Mucosa of gallbladder (tissue), 1 donor: ENCODE measurements around the gene KIF18B. TPM values are rescaled to one million over a fixed set of nuclear protein-coding genes. Genes with fewer than 3 reads are reported as not detected.

Experiments
- DNase-seq: peaks from one replicate; pipeline ENCODE4 v3.0.0-alpha.2; 2020; ENCODE audit warnings: low spot score
- total RNA-seq: library from RNA; stranded (reverse); gene quantifications from one replicate; pipeline ENCODE4 v1.2.1, GENCODE V29; 2021
- donor health status: DM: no; HTN: no; CAD: no.

KIF18B gene
- total RNA-seq, result 1.4 TPM

DNA sequence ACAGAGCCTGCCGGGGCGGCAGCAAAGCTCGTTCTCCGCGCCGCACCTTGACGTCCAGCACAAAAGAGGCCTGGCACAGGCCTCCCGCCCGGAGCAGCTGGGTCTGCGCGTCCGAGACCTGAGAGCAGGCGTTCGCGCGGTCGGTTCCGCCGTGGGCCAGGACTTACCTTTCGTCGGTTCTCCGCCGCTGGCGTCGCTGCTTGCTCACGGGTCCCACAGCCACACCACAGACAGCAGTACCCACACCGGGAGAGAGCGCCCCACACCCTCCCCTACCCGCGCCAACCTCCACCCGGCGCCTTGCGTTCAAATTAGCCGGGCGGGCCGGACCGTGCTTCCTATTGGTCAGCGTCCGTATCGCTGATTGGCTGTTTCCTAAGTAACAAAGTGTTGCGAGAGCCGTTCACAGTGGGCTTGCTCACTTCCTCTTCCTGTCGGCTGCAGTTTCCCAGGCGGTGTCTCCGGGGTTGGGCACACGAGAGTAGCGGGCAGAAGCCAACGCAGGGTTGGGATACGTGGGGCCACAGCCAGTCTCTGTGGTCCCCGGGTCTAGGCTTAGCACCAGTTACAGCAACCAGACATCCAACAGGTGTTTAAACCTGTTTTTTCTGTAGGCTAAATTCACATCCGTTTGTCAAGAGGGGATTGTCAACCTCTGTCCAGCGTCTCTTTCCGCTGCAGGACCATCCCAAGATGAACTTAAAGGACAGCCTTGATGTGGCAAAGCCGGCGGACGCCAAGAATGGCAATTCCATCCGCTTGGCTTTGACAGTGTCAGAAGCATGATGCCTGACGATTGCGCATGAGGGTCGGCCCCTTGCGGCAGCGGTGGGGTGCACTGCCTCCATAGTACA, at the start of gene KIF18B:
KIF18B (minus strand) TSS at position 313 of the 854 bp plus-strand sequence. CDS start 11,429 bp downstream, outside the sequence.
- peak; percentile 91 for DNase-seq

DNA sequence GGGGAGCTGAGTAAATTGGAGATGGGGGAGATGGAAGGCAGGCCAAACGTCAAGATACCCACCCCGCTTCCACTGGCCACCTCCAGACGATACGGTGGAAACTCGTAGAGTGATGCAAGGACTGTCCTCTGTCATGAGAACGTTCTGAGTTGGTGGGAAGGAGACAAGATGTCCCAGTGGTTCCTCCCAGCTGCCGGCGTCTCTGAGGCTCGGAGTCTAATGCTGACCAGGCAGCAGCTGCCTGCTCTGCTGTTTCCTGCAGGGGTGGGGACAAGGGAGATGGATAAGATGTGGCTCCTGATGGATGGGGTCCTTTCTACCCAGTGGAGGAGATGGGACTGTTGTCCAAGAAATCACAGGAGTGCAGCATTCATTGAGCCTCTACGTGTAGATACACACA, 48.7 kb upstream of the KIF18B start:
- DNase-seq, result no peak

DNA sequence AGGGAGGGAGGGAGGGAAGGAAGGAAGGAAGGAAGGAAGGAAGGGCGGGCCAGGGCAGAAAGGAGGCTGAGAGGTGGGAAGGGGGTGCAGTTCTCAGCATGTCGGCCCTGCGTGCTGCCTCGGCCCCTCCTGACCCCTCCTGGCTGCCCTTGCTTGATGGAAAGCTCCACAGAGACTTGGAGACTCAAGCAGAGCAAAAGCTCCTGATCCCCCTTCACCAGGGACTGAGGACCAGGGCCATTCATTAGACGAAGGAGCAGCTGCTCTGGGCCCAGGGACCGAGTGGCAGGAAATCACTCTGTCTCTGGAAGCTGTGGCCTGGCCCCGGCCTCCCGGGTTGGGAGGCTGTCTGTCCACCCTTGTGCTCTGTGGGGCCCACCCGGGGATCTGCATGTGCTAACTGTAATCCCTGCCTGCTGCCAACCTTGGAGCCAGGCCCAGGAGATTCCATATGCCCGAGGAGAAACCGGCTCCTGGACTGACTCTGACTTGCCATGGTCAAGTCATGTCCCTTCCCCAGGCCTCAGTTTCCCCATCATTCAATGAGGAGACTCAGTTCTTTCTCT, 47.9 kb upstream of the KIF18B start:
- no peak for DNase-seq

DNA sequence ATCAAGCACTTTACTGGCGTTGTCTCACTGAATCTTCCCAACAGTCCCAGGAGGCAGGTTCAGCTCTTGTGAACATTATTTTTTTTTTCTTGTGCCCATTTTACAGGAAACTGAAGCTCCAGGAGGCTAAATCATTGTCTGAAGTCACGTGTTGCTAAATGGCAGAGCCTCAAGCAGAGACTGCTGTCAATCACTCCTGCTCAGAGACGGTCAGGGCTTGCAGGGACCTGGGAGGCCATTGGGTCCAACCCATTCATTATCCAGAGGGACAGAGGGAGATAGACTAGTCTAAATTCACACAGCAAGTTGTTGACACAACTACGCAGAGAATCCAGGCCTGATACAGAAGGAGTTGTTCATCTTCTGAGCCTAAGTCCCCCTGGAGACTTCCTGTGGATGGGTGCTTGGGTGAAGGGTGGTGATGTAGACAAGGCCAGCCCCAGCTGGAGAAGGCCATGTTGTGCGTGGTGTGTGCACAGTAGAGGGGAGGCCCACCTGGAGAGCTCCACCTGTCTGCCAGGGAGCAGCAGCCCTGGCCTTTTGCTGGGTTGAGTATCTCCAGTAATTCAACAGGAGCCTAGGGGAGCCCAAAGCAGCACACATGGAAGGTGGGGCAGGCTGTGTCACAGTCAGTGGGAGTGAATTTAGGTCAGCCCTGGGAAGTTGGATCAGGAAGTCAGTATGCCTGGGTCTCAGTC, 44.8 kb upstream of the KIF18B start:
- DNase-seq, result no peak

DNA sequence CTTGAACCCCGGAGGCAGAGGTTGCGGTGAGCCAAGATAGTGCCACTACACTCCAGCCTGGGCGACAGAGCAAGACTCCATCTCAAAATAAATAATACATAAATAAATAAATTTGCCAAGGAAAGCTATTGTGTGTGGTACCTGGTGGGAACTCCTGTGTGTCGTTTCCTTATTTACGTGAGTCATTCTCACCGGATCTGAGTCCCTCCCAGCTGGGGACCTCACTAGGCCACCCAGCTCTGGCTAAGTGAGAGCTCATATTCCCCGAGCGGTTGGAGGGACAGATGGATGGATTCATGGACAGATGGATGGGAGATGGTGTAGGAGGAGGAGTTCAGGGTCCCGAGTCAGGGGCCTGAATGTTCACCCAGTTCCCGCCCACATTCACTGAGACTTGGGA, 43.4 kb upstream of the KIF18B start:
- no peak for DNase-seq

DNA sequence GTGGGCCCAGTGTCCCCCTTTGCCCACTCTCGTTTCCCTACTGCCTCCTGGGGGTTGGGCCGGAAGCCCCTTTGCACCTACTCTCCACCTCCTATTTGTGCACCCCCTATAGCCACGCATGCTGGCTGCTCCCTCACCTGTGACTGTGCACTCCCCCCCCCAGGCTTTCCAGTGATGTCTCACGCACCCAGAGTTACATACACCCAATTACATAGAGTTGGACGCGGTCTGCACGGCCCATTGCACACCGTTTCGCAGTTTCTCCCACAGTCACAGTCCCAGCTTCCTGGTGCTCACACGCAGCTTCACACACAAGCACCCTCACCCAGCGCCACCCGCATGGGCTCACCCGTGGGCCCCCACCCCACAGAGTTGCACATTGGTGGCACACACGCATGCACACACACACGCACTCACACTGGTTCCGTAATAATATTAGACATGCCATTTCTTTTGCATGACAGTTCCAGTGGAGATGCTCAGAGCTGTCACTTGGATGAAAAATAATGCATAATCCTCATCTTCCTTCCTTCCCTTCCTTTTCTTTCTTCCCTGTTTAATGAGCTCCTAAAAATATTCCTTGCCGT, 42.1 kb upstream of the KIF18B start:
- no peak for DNase-seq

DNA sequence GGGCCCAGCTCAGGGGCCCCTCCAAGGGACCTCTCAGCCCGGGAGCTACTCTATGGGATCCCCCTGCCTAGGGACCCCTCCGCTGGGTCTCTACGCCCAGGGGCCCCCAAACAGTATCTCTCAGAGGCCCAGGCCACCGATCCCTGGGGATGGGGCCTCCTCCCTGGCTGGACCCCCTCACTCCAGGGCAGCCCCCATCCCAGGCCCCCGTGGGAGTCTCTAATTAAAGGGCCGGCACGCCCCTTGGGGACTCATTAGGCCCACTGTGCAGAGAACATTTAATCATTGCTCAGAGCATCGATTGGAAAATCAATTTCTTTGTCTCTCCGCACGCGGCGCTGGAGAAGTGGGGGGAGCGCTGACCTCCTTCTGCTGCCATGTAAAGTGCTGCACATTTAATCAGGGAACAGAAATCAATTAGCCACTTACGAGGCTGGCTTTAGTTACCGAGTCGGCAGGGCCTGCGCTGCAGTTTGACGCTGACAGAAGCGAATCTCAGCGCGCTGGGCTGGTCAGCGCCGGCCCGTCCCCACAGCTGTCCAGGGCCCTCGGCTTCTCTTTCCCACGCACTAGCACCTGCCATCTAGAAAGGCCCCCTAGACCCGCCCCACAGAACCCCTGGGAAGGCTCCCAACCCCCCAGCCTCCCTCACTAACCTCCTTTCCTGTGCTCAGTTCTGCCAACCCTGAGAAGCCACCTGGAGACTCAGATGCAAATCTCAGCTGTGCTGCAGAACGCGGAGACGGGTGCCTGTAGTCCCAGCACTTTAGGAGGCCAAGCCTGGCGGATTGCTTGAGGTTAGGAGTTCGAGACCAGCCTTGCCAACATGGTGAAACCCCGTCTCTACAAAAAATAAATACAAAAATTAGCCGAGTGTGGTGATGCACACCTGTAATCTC, 40.7 kb upstream of the KIF18B start:
- DNase-seq, result peak; percentile 74

DNA sequence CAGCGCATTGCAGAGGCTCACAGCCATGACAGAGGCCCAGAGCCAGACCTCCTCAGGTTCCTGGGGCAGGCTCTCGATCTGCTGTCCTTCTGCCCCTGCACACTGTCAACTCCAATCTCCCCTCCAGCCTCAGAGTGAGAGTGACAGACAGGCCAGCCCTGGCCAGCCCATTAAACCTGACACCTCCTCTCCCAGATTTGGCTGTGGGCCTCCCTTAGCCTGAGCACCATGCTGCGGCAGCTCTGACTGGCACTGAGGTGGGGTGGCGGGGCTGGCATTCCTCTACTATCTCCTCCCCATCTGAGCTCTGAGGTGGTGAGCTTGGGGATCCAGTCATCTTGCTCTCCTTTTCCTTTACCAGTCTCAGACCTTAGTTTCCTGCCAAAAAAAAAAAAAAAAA, 36.0 kb upstream of the KIF18B start:
- DNase-seq, result no peak

DNA sequence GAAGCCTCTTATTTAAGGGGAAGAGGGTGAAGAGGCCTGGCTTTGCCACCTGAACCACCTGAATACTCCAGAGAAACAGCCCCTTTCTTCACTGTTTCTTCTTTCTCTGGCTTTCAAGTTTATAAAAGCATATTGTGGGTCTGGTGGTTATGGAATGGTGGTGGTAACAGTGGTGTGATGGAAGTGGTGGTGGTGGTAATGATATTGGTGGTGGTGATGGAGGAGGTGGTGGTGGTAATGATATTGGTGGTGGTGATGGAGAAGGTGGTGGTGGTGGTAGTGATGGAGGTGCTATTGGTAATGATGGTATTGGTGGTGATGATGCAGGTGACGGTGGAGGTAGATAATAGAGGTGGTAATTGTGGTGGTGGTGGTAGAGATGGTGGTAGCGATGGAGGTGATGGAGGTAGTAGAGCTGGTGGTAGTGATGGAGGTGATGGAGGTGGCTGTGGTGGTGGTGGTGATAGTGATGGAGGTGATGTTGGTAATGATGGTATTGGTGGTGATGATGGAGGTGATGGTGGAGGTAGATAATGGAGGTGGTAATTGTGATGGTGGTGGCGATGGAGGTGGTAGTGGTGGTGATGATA, 34.6 kb upstream of the KIF18B start:
- DNase-seq, result no peak

DNA sequence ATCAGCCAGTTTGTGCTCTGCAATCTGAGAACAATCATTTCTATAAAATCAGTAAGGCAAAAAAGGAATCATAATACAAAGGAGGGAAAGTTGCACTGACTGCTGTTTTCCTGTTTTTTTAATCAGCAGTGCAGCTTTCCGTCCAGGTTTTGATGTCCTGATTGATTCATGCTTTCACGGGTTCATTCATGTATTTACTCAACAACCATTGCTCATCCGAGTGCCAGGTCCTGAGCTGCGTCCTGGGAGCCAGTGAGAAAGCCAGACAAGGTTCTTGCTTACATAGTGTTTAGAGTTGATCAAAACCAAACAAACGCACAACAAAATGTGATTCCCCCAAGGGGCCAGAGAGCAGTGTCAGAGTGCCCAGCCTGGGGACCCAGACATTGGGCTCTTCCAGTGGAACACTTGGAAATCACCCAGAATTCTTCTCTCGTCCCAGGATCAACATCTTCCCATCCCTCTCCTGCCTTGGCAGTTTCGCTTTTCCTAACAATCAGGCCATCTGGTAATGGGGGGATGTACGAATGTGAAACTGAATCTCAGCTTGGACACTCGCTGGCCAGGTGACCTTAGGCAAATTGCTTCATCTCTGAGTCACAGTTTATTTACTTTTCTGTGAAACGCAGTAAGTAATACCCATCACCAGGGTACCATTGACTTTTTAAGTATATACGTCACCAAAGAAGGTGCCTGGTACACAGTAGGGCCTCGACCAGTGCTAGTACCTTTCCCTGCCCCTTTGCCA, 33.8 kb upstream of the KIF18B start:
- DNase-seq, result peak; percentile 50

DNA sequence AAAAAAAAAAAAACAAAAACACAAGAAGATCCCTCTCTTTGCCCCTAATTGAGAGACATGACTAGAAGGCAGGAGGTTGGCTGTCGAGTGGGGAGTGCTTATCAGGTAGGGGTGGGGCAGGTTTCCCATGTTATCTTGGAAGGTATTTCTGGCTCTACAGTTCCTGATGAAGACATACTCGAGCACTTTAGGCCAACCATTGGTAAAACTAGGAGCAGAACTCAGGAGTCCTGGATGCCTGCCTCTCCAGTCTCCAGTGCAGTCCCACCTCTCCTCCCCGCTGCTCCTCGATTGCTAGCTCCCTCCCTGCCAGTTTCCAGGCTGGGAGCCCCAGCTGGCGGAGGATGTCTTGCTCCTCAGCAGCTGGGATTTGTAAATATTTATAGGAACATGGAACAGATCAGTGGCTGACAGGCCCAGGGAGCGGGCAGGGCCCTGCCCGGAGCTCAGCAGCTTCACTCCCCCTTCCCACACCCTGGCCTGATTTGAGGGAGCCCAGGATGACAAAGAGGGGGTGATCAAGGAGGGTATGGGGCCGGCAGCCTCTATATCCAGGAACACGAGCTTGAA, 31.9 kb upstream of the KIF18B start:
- peak; percentile 57 for DNase-seq

DNA sequence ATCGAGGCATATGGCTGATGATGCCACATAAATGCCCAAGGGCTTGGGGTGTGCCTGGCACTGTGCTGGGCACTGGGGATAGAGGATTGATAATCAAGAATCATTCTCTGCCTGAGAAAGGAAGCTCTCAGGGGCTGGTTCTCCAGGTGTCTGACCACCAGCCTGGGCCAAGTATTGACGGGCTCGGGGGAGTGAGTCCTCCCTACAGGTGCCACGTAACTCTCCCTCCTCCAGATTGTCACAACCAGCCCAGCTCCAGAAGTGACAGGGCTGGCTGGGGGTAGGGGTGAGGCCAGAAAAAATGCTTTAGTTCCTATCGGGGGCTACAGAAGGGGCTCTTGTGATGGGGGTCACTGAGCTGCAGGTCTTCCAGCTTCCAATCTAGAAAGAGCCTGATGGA, 31.2 kb upstream of the KIF18B start:
- DNase-seq, result no peak

DNA sequence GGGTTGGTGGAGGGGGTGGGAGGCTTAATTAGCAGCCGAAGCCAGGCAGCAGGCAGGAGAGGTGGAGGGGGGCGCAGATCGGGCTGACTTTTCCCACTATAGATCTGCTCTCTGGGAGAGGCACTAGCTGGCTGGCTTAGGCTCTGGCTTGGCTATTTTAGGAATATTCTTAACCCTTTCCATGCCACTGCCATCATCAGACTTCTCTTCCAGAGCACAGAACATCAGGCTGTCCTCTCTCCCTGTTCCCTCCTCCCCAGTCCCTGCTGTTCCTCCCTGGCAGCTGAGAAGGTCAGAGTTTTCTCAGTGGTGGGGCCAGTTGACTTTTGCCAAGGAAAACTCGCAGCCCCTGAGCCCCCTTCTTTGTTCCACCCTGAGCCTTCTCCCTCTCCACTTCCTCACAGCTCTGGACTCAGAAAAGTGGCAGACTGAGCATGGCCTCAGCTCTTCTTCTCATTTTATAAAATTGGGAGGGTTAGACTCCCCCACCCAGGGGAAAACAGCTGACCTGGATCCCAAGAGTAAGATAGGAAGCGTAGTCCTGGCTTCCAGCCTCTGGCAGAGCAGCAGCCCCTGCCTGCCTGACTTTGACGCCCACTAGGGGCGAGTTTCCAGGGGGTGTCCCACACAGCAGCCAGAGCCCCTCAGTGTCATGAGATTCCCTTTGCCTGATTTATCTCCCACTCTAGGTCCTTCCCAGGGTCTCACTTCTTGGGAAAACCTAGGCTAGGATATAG, 30.4 kb upstream of the KIF18B start:
- DNase-seq, result no peak

DNA sequence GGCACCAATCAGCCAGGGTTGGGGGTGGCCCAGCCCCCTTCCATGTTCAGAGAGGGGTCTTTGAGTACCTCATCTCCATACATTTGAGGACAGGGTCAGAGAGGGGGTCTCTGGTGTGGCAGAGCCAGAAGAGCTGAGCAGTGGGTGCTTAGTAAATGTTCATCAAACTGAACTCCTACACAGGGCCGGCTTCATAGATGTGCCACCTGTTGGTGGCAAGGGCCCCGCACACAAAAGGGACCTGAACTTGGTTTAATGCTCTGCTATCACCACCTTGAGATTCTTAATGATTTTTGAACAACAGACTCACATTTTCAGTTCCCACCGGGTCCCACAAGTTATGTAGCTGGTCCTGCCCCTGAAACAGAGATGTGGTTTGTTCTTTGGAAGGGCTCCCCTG, 29.5 kb upstream of the KIF18B start:
- DNase-seq, result no peak

DNA sequence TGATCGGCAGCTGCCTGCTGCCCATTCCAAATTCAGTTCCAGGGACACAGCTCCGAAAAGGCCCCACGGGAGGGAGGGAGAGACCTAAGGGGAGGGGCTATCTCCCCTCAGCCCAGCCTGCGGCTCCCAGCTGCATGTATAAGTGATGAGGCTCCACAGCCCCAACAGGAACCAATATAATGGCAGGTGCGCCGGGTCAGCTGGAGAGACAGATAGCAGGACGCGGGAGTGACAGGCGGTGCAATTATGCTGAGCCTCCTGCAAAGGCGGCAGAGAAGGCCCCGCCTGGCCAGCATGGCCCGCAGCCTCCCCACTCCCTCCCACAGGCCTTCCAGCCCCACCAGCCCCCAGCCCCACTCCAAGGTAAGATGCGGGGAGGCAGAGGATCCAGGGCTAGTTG, 28.6 kb upstream of the KIF18B start:
- no peak for DNase-seq

DNA sequence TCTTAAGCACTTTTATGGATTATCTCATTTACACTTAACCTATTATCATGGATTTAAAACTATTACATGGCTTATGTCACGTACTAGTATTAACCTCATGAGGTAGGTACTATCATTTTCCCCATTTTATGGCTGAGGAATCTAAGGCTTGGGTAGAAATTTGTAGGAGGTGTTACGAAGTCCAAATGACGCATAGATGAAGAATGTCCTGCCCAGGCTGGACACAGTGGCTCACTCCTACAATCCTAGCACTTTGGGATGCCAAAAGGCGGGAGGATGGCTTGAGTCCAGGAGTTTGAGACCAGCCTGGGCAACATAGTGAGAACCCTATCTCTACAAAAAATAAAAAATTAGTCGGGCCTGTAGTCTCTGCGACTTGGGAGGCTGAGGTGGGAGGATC, 25.4 kb upstream of the KIF18B start:
- DNase-seq, result no peak

DNA sequence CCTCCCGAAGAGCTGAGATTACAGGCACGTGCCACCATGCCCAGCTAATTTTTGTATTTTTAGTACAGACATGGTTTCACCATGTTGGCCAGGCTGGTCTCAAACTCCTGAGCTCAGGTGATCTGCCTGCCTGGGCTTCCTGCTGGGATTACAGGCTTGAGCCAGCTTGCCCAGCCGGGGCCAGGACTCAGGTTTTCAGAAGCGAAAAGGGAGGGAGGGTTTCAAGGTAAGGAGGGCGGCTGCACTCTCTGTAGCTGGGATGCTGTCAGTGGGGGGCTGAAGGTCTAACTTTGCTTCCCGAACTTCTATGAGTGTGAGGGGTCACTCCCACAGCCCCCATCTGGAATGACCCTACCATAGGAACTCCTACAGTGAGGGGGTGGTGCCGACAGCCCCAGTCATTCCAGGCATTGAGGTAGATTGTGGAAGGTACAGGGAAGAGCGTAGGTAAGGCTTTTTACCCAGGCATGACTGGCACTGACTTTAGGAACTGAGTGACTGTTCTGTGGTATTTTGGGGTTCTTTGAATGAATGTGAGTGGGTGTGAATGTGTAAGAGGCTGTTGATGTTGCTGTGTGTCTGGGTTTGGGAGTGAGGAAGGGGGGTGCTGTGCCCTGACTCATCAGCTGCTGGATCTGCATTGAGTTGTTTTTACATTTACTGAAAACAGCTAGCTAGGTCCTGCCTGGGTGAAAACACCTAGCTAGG, 24.4 kb upstream of the KIF18B start:
- DNase-seq, result no peak

DNA sequence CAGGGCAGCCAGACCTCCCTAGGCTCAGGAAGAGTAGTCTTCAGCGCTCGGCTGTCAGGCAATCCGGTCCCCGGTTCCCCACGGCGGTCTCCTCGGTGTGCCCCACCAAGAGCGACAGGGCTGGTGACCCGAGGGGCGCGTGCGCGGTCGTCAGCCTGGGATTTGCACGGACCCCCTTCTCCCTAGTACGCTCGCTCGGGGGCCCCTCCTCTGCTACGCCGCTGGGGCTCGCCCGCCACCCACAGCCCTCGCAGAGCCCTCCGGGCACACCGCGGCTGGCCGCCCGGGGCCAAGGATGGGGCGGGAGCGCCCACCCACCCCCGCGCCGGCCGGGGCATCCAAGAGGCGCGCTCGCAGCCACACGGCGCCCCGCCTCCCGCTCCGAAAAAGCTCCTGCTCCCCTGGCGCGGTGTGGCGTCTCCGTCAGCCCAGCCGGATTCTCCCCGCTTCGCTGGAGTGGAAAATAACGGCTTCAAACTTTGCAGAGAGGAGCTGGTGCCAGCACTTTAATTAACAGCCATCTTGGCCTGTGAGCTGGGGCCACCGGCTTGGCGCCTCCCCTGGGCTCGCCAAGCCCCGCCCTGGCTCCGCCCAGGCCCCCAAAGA, 22.7 kb upstream of the KIF18B start:
- no peak for DNase-seq
